Esophagus squamous epithelium (tissue), 5 donors: Measurements from ENCODE around the gene CDHR3. TPM values are rescaled to one million over a fixed set of nuclear protein-coding genes. Genes with fewer than 3 reads are reported as not detected.

Experiments used
- DNase-seq: peaks from one replicate; lab custom pipeline; 2025; lab: John Stamatoyannopoulos, UW
- H3K27ac ChIP-seq, 4 donors: fragments of 200-600 bp; sonication (generic); one replicate each; pipeline ENCODE4 v1.5.1; 2016 to 2019; ENCODE audit warnings: mild to moderate bottlenecking in 1 of 4
- H3K27me3 ChIP-seq, 4 donors: fragments of 200-600 bp; sonication (generic); 1 replicate in 3 of 4; 2 replicates in 1 of 4; pipeline versions ENCODE4 v1.5.1 to v1.6.0; 2017 to 2021; ENCODE audit warnings: antibody characterized with exemption in 1 of 4
- H3K36me3 ChIP-seq, 3 donors: fragments of 200-600 bp; sonication (generic); one replicate each; pipeline ENCODE4 v1.5.1; 2016 to 2019
- H3K4me1 ChIP-seq, 3 donors: fragments of 200-600 bp; sonication (generic); one replicate each; pipeline ENCODE4 v1.5.1; 2017 to 2019
- H3K4me3 ChIP-seq, 4 donors: fragments of 200-600 bp; sonication (generic); 1 replicate in 3 of 4; 2 replicates in 1 of 4; pipeline ENCODE4 v1.5.1; 2016 to 2019; ENCODE audit warnings: mild to moderate bottlenecking in 2 of 4, moderate library complexity in 1 of 4
- H3K9me3 ChIP-seq, 3 donors: fragments of 200-600 bp; sonication (generic); one replicate each; pipeline ENCODE4 v1.5.1; 2016 to 2019
- CTCF ChIP-seq, 6 experiments: fragments of 450-650 bp in 4 of 6; fragments of 200-600 bp in 2 of 6; sonication (generic) in 2 of 6; IDR thresholded peaks; one replicate each; pipeline ENCODE4 v1.5.1; 2016 to 2019; ENCODE audit warnings: antibody characterized with exemption in 6 of 6, mild to moderate bottlenecking in 4 of 6, moderate library complexity in 4 of 6
- POLR2A ChIP-seq, 4 donors: fragments of 450-650 bp; IDR thresholded peaks; one replicate each; pipeline ENCODE4 v1.6.1; 2017; ENCODE audit warnings: antibody characterized with exemption in 4 of 4, mild to moderate bottlenecking in 4 of 4, moderate library complexity in 3 of 4
- WGBS, 2 donors: methylation state at CpG; one replicate each; pipeline ENCODE4 v1.1.5; 2018; 5-methylcytosine and 5-hydroxymethylcytosine counted together
- intact Hi-C: fragments of 100-400 bp; cut with DNase I; formaldehyde crosslinking; loops from one replicate; pipeline ENCODE4 v1.15.0; 2022
- total RNA-seq, 4 donors: library from RNA; depleted of rRNA; stranded (reverse); fragments of >200 nt; gene quantifications; one replicate each; pipeline ENCODE4 v1.1.0, GENCODE V29; 2016
- donor health status: DM: yes; HTN: yes; CAD: no.

CDHR3 gene
- total RNA-seq, 4 donors from 2014 or later: 0.32 to 2.5 (median 1.9) TPM

- intact Hi-C loops: loop anchor here (10.0 kb wide), 1 partner anchor 46 kb away; the partner anchor contains the start of gene SYPL1
- Histone ChIP-seq H3K9me3 (no peaks in the 10 kb centered on the region), H3K36me3 (no peaks in the 10 kb centered on the region), H3K4me1 (peaks cover 72 to 100% (median 77%) of the 10 kb centered on the region in 3 donors), H3K27me3 (no peaks in the 10 kb centered on the region), H3K27ac (peak overlapping the region; percentile 82 to 93 (median 90)), H3K4me3 (no peak overlapping the region)
- TF ChIP-seq POLR2A (IDR thresholded peaks at IDR 0.05): no peak
- no peak for TF ChIP-seq CTCF (IDR thresholded peaks at IDR 0.05)
- WGBS, 2 donors: 62 to 66% methylated on average over 4 of the region's 4 CpGs
- no peak for DNase-seq
Observed at GRCh38 chr7:106068538-106068961, 105.5 kb downstream of the CDHR3 start.

GRCh38 chr7:106068986-106069385, 105.9 kb downstream of the CDHR3 start:
- Histone ChIP-seq H3K9me3 (no peaks in the 10 kb centered on the region), H3K27ac (peak overlapping the region; percentile 82 to 93 (median 90)), H3K36me3 (no peaks in the 10 kb centered on the region), H3K4me1 (peaks cover 72 to 100% (median 77%) of the 10 kb centered on the region in 3 donors), H3K4me3 (no peak overlapping the region), H3K27me3 (no peaks in the 10 kb centered on the region)
- intact Hi-C loops: loop anchor here (10.0 kb wide), 1 partner anchor 46 kb away; the partner anchor contains the start of gene SYPL1
- 17 to 39% methylated on average over 3 of the region's 3 CpGs for whole genome bisulfite sequencing, 2 donors
- no peak for TF ChIP-seq CTCF (IDR thresholded peaks at IDR 0.05)
- no peak for TF ChIP-seq POLR2A (IDR thresholded peaks at IDR 0.05)
- DNase-seq: no peak

- Histone ChIP-seq H3K9me3 (no peaks in the 10 kb centered on the region), H3K27me3 (no peaks in the 10 kb centered on the region), H3K36me3 (no peaks in the 10 kb centered on the region), H3K27ac (peak overlapping the region; percentile 82 to 93 (median 90)), H3K4me1 (peaks cover 71 to 100% (median 77%) of the 10 kb centered on the region in 3 donors), H3K4me3 (no peak overlapping the region)
- DNase-seq: no peak
- TF ChIP-seq POLR2A (IDR thresholded peaks at IDR 0.05) (no peak), CTCF (IDR thresholded peaks at IDR 0.05) (no peak)
- WGBS, 2 donors: 56 to 72% methylated on average over 6 to 8 of the region's 9 CpGs
- intact Hi-C loops: loop anchor here (10.0 kb wide), 1 partner anchor 45 kb away; the partner anchor contains the start of gene SYPL1
Observed at GRCh38 chr7:106069471-106070200, 106.6 kb downstream of the CDHR3 start.

GRCh38 chr7:106070201-106070551, 107.1 kb downstream of the CDHR3 start:
- Histone ChIP-seq H3K27ac (peak overlapping the region; percentile 82 to 93 (median 90)), H3K4me3 (no peak overlapping the region), H3K27me3 (no peaks in the 10 kb centered on the region), H3K4me1 (peaks cover 65 to 100% (median 76%) of the 10 kb centered on the region in 3 donors), H3K9me3 (no peaks in the 10 kb centered on the region), H3K36me3 (no peaks in the 10 kb centered on the region)
- WGBS, 2 donors: 40 to 71% methylated on average over 1 to 4 of the region's 5 CpGs
- no peak for TF ChIP-seq POLR2A (IDR thresholded peaks at IDR 0.05)
- no peak for TF ChIP-seq CTCF (IDR thresholded peaks at IDR 0.05)
- intact Hi-C loops: no loop called here
- no peak for DNase-seq

- no peaks in the 10 kb centered on the region for H3K27me3 ChIP-seq
- H3K4me3 ChIP-seq: peak overlapping the region in 1 of 4 donors; percentile 45
- H3K36me3 ChIP-seq: no peaks in the 10 kb centered on the region
- H3K4me1 ChIP-seq: peaks cover 60 to 100% (median 71%) of the 10 kb centered on the region in 3 donors
- WGBS, 2 donors: 52 to 61% methylated on average over 7 to 8 of the region's 8 CpGs
- intact Hi-C loops: no loop called here
- peak overlapping the region; percentile 82 to 93 (median 90) for H3K27ac ChIP-seq
- no peak for TF ChIP-seq POLR2A (IDR thresholded peaks at IDR 0.05)
- TF ChIP-seq CTCF (IDR thresholded peaks at IDR 0.05): no peak
- no peak for DNase-seq
- no peaks in the 10 kb centered on the region for H3K9me3 ChIP-seq
Observed at GRCh38 chr7:106070567-106071254, 107.6 kb downstream of the CDHR3 start.
